ENCODE measurements around the gene BICD1.

GRCh38 chr12:32135967-32136366, 29.3 kb downstream of the BICD1 start:
- TF ChIP-seq CTCF (conservative IDR thresholded peaks at IDR 0.05; ENCODE audit: low read depth, low read length) (no peak), EZH2phosphoT487 (IDR thresholded peaks at IDR 0.05; ENCODE audit: borderline replicate concordance, low read length) (no peak), EZH2 (IDR thresholded peaks at IDR 0.05; ENCODE audit: low read length, unreplicated experiment) (no peak)
